Endometrium (tissue), 2 donors: ENCODE data around the gene CABP4.

Experiments used
- FAIRE-seq: peaks from 2 replicates; lab custom pipeline; 2012; peaks lifted over from hg19 to GRCh38; lab: Jason Lieb, UNC
- donor health status: control.
- donor health status: control.

The CABP4 gene

DNA sequence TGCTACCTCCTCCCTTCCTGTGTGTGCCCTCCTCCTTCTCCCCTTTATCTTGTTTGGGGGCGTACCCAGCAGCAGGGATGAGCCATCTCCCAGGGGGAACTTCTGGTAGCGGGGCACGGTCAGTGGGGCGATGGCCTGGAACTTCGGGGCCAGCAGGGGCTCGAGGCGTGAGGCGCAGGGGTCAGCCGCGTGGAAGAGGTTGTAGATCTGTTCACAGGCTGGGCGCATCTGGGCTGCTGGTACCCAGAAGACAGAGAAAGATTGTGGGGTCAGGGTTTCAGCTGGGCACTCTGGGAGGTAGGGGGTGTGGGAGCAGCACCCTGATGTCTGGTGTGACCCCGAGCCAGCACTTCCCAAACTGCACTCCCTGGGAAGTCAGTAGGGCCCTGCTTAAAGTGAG, 41.0 kb downstream of the CABP4 start:
- FAIRE-seq, result no peak

DNA sequence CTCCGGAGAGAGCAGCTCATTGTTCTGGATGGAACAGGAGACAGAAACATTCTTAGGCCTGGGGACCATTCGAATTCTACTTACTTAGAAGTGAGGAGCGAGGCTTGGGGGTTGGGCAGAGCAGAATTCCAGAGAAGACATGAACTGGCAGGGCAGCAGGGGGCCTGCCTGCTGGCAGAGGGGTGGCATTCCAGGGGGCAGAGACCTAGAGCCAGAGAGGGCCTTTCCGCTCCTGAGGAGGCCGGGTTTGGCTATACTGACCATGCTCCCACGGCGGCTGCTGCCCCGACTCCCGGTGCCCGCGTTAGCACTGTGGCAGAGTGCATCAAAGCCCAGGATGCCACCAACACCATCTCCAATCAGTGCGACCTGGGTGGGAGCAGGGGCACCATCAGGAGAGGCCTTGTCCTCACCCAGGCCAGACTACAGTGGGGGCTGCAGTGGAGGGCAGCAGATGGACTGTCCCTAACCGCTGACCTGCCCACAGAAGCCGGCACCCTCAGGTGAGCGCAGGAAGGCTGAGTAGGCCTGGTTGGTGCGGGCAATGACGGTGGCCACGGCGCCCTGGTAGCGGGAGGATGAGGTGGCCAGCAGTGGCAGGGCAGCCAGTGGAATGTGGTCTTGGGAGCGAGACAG, 42.6 kb downstream of the CABP4 start:
- FAIRE-seq, result no peak

DNA sequence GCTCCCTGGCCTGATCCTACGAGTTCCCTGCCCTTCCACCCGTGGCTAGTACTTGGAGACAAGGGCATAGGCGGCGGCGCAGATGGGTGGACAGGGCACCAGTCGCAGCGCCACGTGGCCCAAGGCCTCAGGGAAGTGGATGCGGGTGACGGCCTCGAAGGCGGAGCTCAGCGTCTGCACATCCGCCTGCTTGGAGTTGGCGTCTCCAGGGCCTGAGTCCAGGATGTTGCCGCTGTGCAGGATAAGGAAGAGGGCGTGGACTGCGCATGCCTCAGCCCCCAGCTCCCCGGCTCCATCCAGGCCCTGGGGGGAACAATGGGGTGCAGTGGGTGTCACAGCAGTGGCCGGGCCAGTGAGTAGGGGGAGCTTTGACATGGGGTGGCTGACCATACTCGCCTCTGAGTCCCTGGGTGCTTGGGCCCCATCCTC, 43.4 kb downstream of the CABP4 start:
- FAIRE-seq, result no peak

- FAIRE-seq, result no peak
These were observed 44.8 kb downstream of the CABP4 start for GRCh38 chr11:67499808-67500483.

DNA sequence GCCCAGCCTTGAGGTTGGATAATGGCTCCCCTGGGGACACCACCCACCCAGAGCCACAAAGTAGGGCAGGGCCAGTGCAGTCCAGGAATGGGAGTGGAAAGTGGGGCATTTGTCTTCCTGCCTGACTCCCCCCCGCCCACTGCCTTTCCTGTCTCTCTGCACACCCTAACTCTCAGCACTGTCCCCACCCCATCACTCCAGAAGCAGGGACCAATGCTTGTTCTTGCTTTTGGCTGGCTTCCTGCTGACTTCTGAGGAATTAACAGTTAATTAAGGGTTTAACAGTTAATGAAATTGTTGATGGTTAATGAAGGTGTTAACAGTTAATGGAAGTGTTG, 45.3 kb downstream of the CABP4 start:
- FAIRE-seq, result no peak

GRCh38 chr11:67500831-67501715, 45.9 kb downstream of the CABP4 start:
- FAIRE-seq, result no peak

DNA sequence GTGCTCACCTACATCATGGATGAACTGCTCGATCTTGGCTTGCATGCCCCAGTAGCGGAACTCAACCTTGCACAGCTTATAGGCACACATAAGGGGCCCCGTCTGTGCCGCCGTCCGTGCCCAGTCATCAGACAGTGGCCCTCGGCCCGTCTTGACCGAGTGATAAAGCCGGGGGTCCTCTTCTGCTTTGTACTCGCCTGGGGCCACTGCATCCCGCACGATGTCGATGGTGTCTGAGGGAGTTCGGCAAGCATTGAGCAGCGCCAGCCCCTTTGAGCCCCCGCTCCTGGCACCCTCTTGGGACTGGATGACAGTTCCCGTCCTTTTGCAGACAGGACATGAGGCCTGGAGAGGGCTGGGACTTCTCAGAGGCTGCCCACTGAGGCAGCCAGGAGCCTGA, 46.7 kb downstream of the CABP4 start:
- FAIRE-seq, result no peak

DNA sequence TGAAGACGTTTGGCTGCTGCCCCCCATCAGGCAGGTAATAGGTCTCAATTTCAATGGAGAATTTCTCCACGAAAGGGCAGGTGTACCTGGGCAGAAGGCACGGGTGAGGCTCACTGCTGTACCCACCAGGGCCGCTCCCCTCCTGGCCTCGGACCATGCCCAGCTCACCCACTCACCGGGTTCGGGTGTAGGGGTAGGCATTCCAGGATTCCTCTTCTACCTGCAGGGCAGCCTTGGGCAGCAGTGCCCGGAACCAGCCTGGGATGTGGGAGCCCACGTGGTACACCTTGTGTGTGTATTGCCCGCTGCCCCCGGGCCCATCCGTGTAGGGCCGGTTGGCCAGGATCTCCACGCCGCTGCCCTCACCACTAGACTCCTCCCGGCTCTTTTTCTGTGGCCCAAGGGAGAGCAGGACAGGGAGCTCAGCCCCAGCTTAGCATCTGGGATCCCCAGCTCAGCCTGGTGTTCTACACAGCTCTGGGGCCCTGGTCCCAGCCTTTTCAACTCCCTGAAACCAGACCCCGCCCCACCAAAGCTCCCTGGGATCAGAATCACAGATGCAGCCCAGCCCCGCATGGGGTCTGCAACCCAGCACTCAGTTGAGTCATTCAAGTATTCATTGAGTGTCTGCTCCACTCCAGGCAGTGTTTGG, 47.3 kb downstream of the CABP4 start:
- no peak for FAIRE-seq

DNA sequence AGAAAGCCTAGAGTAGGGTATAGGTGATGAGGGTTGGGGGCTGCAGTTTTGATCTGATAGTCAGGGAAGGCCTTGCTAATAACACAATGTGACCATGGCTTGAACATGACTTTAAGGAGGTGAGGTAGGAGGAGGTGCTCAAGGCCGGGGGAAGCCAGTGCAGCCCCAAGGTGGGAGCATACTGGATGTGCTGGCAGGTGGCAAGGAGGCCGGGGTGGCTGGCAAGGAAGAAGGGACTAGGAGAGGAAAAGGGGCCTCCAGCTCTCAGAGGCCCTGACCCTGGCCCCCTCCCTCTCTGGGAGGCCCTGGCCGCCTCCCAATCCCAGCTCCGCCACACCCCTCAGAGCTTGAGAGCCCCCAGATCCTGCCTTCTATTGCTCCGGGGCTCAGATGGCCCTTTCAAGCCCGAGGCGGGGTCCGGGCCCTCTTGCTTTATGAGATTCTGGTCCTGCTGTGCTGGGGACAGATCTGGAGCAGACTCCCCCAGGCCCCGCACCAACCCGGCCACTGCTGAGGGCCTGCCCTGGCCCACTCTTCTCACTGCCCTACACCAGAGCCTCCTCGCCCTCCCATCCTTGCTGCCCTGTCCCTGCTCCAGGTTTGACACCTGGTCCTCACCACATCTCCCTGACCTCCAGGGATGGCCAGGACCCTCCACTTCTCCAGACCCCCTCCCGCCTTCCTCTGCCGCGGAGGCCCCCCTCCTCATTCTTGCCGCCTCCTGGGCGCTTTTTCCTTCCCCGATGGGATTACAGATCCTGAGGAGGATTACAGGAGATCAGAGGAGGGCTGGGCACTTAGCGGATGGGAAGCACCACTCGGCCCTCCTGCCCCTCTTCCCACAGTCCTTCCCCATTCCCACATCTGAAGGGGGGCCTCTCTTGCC, 48.2 kb downstream of the CABP4 start:
- no peak for FAIRE-seq

DNA sequence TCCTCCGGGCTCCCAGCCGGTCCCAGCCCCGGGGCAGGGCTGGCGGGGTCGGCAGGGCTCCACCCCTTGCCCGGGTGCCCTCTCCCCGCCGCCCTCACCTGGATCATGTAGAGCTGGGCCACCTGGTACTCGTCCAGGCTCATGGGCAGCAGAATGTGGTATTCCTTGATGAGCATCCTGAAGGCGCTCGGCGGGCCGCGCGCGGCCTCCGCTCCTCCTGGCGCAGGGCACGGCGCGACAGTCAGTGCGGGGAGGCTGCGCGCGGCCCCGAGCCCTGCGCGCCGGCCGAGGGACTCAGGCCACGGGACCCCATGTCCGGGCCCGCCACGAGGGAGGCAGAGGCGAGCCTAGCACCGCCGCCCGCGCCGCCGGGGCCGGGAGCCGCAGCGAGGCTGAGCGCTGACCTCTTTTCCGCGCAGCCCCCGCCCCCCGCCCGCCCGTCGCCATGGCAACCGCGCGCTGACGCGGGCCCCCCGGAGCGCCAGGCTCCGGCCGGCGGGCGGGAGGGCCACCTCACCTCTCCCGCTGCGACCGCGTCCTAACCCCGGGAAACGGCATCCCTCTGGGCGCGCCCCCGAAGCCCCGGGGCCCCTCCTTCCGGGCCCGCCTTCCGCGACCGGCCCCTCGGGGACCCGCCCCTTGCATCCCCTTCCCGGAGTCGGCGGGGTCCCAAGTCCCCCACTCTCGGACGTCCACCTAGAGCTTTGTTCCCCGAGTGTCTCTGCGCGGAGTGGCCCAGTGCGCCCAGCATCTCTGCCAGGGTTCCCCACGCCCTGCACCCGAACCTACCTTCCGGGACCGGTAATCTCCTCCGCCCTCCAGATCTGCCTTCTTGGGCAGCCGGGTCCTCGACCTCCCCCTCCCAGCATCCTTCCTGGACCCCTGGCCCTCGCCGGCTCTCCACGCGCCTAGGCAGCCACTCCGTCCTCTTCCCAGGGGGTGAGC, 49.1 kb downstream of the CABP4 start:
- no peak for FAIRE-seq

GRCh38 chr11:67504950-67505581, 49.9 kb downstream of the CABP4 start, which contains the start of gene PITPNM1:
Gene PITPNM1 (minus strand): TSS chr11:67505363. CDS start chr11:67504180, 1,183 bp downstream.
- FAIRE-seq, result no peak

DNA sequence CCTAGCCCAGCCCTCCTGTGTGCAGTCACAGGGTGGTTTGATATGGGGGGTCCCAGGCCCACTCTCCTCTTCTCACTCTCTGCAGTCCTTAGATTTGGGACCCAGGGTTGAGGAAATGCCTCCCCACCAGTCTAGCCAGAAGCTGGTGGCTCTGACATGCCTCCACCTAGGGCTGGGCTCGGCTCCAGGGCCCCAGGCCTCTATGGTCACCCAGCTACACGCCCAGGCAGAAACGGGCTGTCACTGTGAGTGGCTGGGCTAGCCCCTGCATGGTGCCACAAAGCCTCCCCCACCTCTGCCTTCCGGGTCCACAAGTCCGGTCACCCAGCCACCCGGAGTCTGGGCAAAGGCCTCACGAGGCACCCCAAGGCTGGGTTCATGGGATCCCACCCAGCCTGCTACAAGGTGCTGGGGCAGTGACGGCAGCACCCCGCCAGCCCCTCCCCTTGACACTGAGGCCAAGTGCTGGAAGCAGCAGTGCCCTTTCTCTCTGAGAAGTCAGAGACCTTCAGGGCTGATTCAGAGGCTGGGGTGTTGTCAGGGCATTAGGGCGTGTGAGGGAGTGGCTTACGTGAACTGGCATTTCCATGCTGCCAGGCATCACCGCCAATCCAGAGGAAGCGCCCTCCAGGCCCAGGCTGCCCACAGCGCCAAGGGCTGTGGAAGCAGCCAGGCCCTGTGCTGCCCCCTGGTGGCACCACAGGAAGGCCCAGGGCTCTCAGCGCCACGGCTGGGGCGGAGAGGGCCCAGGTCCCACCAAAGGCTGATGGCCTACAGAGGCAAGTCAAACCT, 50.6 kb downstream of the CABP4 start:
- no peak for FAIRE-seq

- no peak for FAIRE-seq
These were observed 51.4 kb downstream of the CABP4 start for GRCh38 chr11:67506426-67507051.

DNA sequence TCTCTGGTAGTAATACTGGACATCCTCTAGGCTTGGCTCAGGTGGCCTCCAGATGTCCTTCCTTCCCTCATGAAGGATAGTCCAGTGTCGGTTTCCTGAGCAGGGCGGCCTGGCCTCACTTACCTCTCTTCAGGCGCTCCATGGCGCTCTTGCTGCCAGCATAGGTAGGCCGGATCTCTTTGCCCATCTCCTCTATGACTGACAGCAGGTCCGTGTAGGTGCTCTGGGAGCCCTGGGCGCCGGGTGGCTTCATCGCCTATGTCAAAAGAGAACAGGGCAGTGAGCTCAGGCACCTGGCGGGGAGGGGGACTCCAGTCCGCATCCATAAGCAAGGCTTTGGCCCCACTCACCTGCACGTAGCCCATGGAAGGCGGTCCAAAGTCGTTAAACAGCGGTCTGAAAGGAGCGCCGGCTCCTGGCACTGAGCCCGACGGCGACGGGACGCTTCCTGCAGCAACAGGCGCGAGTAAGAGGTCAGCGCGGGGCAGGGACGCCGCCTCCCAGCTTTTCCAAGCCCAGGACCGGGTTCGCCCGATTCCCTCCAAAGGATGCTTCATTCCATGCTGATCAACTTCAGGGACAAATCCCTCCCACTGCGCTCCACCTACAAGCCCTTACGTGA, 52.2 kb downstream of the CABP4 start:
- FAIRE-seq, result no peak

- FAIRE-seq, result peak; percentile 88
These were observed 52.8 kb downstream of the CABP4 start, which contains the start of gene CDK2AP2 for GRCh38 chr11:67507864-67508485. Gene CDK2AP2 (minus strand): TSS chr11:67508162. CDS start chr11:67508082, 80 bp downstream.

- no peak for FAIRE-seq
These were observed 53.5 kb downstream of the CABP4 start for GRCh38 chr11:67508486-67509121.

GRCh38 chr11:67510023-67510345, 54.8 kb downstream of the CABP4 start:
- FAIRE-seq, result no peak
